Neural progenitor cell (in vitro differentiated cells): ENCODE data around the gene CCDC28B. TPM values are rescaled to one million over a fixed set of nuclear protein-coding genes. Genes with fewer than 3 reads are reported as not detected.

ENCODE experiments used
- DNase-seq: peaks from one replicate; pipeline ENCODE4 v3.0.0-alpha.2; 2016; ENCODE audit warnings: low spot score
- H2AFZ ChIP-seq: fragments of 200-600 bp; sonication (generic); replicated peaks from 2 replicates; pipeline ENCODE4 v1.6.1; 2016; ENCODE audit warnings: antibody characterized with exemption
- H3F3A ChIP-seq: fragments of 200-600 bp; sonication (generic); 2 replicates; pipeline ENCODE4 v1.6.1; 2016; ENCODE audit warnings: antibody characterized with exemption, low read depth
- H3K27ac ChIP-seq: fragments of 200-600 bp; sonication (generic); 2 replicates; pipeline ENCODE4 v1.5.1; 2016; ENCODE audit warnings: mild to moderate bottlenecking
- H3K27me3 ChIP-seq: fragments of 200-600 bp; sonication (generic); 2 replicates; pipeline ENCODE4 v1.6.1; 2016; ENCODE audit warnings: mild to moderate bottlenecking, moderate library complexity
- H3K36me3 ChIP-seq: fragments of 200-600 bp; sonication (generic); 2 replicates; pipeline ENCODE4 v1.5.1; 2016
- H3K4me1 ChIP-seq: fragments of 200-600 bp; sonication (generic); 2 replicates; pipeline ENCODE4 v1.6.1; 2016; ENCODE audit warnings: mixed run types
- H3K4me2 ChIP-seq: fragments of 200-600 bp; sonication (generic); 2 replicates; pipeline ENCODE4 v1.6.1; 2016
- H3K4me3 ChIP-seq: fragments of 200-600 bp; sonication (generic); 2 replicates; pipeline ENCODE4 v1.5.1; 2016
- H3K79me2 ChIP-seq: fragments of 200-600 bp; sonication (generic); 2 replicates; pipeline ENCODE4 v1.6.1; 2016; ENCODE audit warnings: low read depth
- H3K9ac ChIP-seq: fragments of 200-600 bp; sonication (generic); 2 replicates; pipeline ENCODE4 v1.6.1; 2016
- H3K9me3 ChIP-seq: fragments of 200-600 bp; sonication (generic); 2 replicates; pipeline ENCODE4 v1.5.1; 2016; ENCODE audit warnings: low read depth
- H4K20me1 ChIP-seq: fragments of 200-600 bp; sonication (generic); 2 replicates; pipeline ENCODE4 v1.6.1; 2016; ENCODE audit warnings: low read depth
- H3K27ac Mint-ChIP-seq: 3 replicates; pipeline ENCODE4 v1.8.0; 2021; ENCODE audit warnings: mixed read lengths
- H3K27me3 Mint-ChIP-seq: 2 replicates; pipeline ENCODE4 v1.8.0; 2022; ENCODE audit warnings: low read depth, mild to moderate bottlenecking, inconsistent platforms, moderate library complexity, mixed read lengths; ENCODE audit not compliant: insufficient read depth
- H3K36me3 Mint-ChIP-seq: 3 replicates; pipeline ENCODE4 v1.8.0; 2021; ENCODE audit warnings: mixed read lengths
- H3K4me1 Mint-ChIP-seq: 3 replicates; pipeline ENCODE4 v1.8.0; 2021; ENCODE audit warnings: mixed read lengths
- H3K4me3 Mint-ChIP-seq: 3 replicates; pipeline ENCODE4 v1.8.0; 2021; ENCODE audit warnings: mild to moderate bottlenecking, moderate library complexity, mixed read lengths
- H3K9me3 Mint-ChIP-seq: 3 replicates; pipeline ENCODE4 v1.8.0; 2020; ENCODE audit warnings: mixed read lengths
- CTCF ChIP-seq: fragments of 200-600 bp; sonication (generic); IDR thresholded peaks from 2 replicates; pipeline ENCODE4 v1.5.1; 2017; ENCODE audit warnings: antibody characterized with exemption, mild to moderate bottlenecking
- EZH2 ChIP-seq: fragments of 200-600 bp; sonication (generic); IDR thresholded peaks from 2 replicates; pipeline ENCODE4 v1.6.1; 2017; ENCODE audit warnings: antibody characterized with exemption, mild to moderate bottlenecking, moderate library complexity
- EZH2phosphoT487 ChIP-seq: fragments of 200-600 bp; sonication (generic); IDR thresholded peaks from 2 replicates; pipeline ENCODE4 v1.6.1; 2017; ENCODE audit warnings: antibody characterized with exemption
- total RNA-seq: library from RNA; depleted of rRNA; stranded (reverse); fragments of >200 nt; gene quantifications from 2 replicates; pipeline ENCODE4 v1.2.3, GENCODE V29; 2015; ENCODE audit warnings: low replicate concordance

The CCDC28B gene
- total RNA-seq = 6.5 and 16.4 TPM in 2 replicates

DNA sequence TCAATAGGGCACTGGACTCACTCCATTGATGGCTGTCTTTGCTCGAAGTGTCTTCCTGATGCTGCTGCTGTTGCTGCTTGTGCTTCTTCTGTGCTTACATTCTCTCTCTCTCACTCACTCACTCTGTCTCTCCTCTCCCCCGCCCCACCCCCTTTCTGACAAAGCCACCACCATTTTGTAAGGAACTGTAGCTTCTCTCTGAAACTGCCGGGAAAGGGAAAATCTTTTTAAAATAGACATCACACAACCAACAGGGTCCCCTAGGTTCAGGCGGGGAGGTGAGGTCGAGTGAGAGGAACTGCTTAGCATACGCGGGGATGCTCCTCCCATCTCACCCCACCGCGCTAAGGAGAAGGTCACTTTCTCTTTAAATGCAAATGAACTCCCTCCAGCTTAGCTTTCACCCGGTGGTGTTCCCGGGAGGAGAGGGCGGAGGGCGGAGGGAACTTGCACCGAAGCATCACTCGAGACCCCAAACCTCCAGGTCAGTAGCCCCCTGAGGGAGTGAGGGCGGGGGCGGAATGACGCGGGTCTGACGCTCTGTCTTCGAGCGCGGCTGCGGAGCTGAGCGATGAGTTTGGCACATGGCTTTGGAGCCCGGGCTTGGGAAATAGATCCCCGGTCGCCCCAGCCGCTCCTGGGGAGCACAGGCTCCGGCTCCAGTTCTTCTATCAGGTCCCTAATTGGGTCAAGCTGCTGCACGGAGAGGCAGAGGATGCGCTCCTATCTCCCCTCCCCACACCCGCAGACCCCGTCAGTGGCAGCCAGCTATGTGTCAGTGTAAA lies at the start of gene CCDC28B:
CCDC28B (plus strand) TSS at position 370 of the 785 bp plus-strand sequence. CDS start 1,341 bp downstream, outside the sequence.
- peaks cover 60% of the 10 kb centered on the region for H3F3A ChIP-seq
- TF ChIP-seq EZH2phosphoT487 (no peak), EZH2 (no peak), CTCF (no peak)
- peaks cover 11% of the 10 kb centered on the region for H3K27me3 ChIP-seq
- H3K4me1 ChIP-seq = peaks cover 25% of the 10 kb centered on the region
- no peaks in the 10 kb centered on the region for H3K36me3 ChIP-seq
- Mint-ChIP-seq H3K4me1 (peaks cover 39% of the 10 kb centered on the region), H3K36me3 (peaks cover 10% of the 10 kb centered on the region), H3K27ac (peak within 1 kb of the TSS; percentile 80), H3K27me3 (peaks cover 3% of the 10 kb centered on the region), H3K4me3 (peak within 1 kb of the TSS; percentile 84), H3K9me3 (no peaks in the 10 kb centered on the region)
- H4K20me1 ChIP-seq = peaks cover 9% of the 10 kb centered on the region
- H3K79me2 ChIP-seq = no peaks in the 10 kb centered on the region
- peak within 1 kb of the TSS; percentile 38 for H3K27ac ChIP-seq
- no peaks in the 10 kb centered on the region for H3K9me3 ChIP-seq
- H3K9ac ChIP-seq = no peak within 1 kb of the TSS
- peak within 1 kb of the TSS; percentile 68 for H3K4me3 ChIP-seq
- H2AFZ ChIP-seq = peak within 1 kb of the TSS; percentile 92
- H3K4me2 ChIP-seq = peak within 1 kb of the TSS; percentile 80
- peak; percentile 81 for DNase-seq

- Histone ChIP-seq H3K9me3 (no peaks in the 10 kb centered on the region), H2AFZ (no peak overlapping the region), H3K4me3 (no peak overlapping the region), H4K20me1 (peaks cover 8% of the 10 kb centered on the region), H3K27me3 (no peaks in the 10 kb centered on the region), H3K79me2 (peaks cover 85% of the 10 kb centered on the region), H3F3A (peaks cover 15% of the 10 kb centered on the region), H3K4me2 (peak overlapping the region; percentile 21), H3K9ac (no peak overlapping the region), H3K36me3 (no peaks in the 10 kb centered on the region), H3K27ac (peak overlapping the region; percentile 76), H3K4me1 (peaks cover 11% of the 10 kb centered on the region)
- Mint-ChIP-seq H3K27ac (no peak overlapping the region), H3K36me3 (peaks cover 11% of the 10 kb centered on the region), H3K4me3 (no peak overlapping the region), H3K27me3 (peaks cover 2% of the 10 kb centered on the region), H3K9me3 (peaks cover 24% of the 10 kb centered on the region), H3K4me1 (peaks cover 9% of the 10 kb centered on the region)
- TF ChIP-seq CTCF (no peak), EZH2 (no peak)
- DNase-seq = no peak
These were observed 49.5 kb upstream of the CCDC28B start for GRCh38 chr1:32150847-32151246.

GRCh38 chr1:32151319-32151787 lies 49.0 kb upstream of the CCDC28B start:
- DNase-seq = peak; percentile 55
- Histone ChIP-seq H3K4me2 (peak overlapping the region; percentile 21), H3K9ac (no peak overlapping the region)

More at GRCh38 chr1:32151319-32151787, 49.0 kb upstream of the CCDC28B start:
- TF ChIP-seq EZH2phosphoT487 (no peak), EZH2 (no peak), CTCF (no peak)
- no peak overlapping the region for H3K4me3 ChIP-seq
- Mint-ChIP-seq H3K36me3 (peaks cover 10% of the 10 kb centered on the region), H3K27ac (peak overlapping the region; percentile 14), H3K27me3 (peaks cover 2% of the 10 kb centered on the region), H3K4me1 (peaks cover 9% of the 10 kb centered on the region), H3K4me3 (no peak overlapping the region), H3K9me3 (peaks cover 21% of the 10 kb centered on the region)
- H3K36me3 ChIP-seq = no peaks in the 10 kb centered on the region
- peak overlapping the region; percentile 76 for H3K27ac ChIP-seq
- no peak overlapping the region for H2AFZ ChIP-seq
- H3K79me2 ChIP-seq = peaks cover 80% of the 10 kb centered on the region
- H3F3A ChIP-seq = peaks cover 15% of the 10 kb centered on the region
- peaks cover 8% of the 10 kb centered on the region for H4K20me1 ChIP-seq
- H3K4me1 ChIP-seq = peaks cover 11% of the 10 kb centered on the region
- H3K9me3 ChIP-seq = no peaks in the 10 kb centered on the region
- no peaks in the 10 kb centered on the region for H3K27me3 ChIP-seq
